Hepatocyte (in vitro differentiated cells): Measurements from ENCODE around the gene RAPGEF5. TPM values are rescaled to one million over a fixed set of nuclear protein-coding genes. Genes with fewer than 3 reads are reported as not detected.

Source experiments
- DNase-seq: peaks from one replicate; pipeline ENCODE4 v3.0.0-alpha.2; 2016; ENCODE audit warnings: low spot score
- H2AFZ ChIP-seq: fragments of 200-600 bp; sonication (generic); 2 replicates; pipeline ENCODE4 v1.6.0; 2016; ENCODE audit warnings: antibody characterized with exemption, mild to moderate bottlenecking
- H3K27ac ChIP-seq: fragments of 200-600 bp; sonication (generic); 2 replicates; pipeline ENCODE4 v1.5.1; 2016; ENCODE audit warnings: mild to moderate bottlenecking
- H3K27me3 ChIP-seq: fragments of 200-600 bp; sonication (generic); 2 replicates; pipeline ENCODE4 v1.6.1; 2016
- H3K36me3 ChIP-seq: fragments of 200-600 bp; sonication (generic); replicated peaks from 2 replicates; pipeline ENCODE4 v1.5.1; 2016; ENCODE audit warnings: low read depth; ENCODE audit not compliant: insufficient read depth
- H3K4me1 ChIP-seq: fragments of 200-600 bp; sonication (generic); 2 replicates; pipeline ENCODE4 v1.5.1; 2016; ENCODE audit warnings: mild to moderate bottlenecking, moderate library complexity; ENCODE audit not compliant: insufficient read depth
- H3K4me2 ChIP-seq: fragments of 200-600 bp; sonication (generic); 2 replicates; pipeline ENCODE4 v1.6.0; 2016
- H3K4me3 ChIP-seq: fragments of 200-600 bp; sonication (generic); 2 replicates; pipeline ENCODE4 v1.5.1; 2016; ENCODE audit warnings: mild to moderate bottlenecking
- H3K79me2 ChIP-seq: fragments of 200-600 bp; sonication (generic); 2 replicates; pipeline ENCODE4 v1.6.0; 2017; ENCODE audit warnings: mild to moderate bottlenecking
- H3K9me2 ChIP-seq: fragments of 200-600 bp; sonication (generic); replicated peaks from 2 replicates; pipeline ENCODE4 v1.6.0; 2017; ENCODE audit warnings: mild to moderate bottlenecking; ENCODE audit not compliant: insufficient read depth
- H3K9me3 ChIP-seq: fragments of 200-600 bp; sonication (generic); 2 replicates; pipeline ENCODE4 v1.5.1; 2016; ENCODE audit warnings: low read depth, mild to moderate bottlenecking
- H4K20me1 ChIP-seq: fragments of 200-600 bp; sonication (generic); 2 replicates; pipeline ENCODE4 v1.6.0; 2016; ENCODE audit warnings: mild to moderate bottlenecking; ENCODE audit not compliant: insufficient read depth, poor library complexity, severe bottlenecking
- CTCF ChIP-seq: fragments of 200-600 bp; sonication (generic); IDR thresholded peaks from 2 replicates; pipeline ENCODE4 v1.5.1; 2016; ENCODE audit warnings: antibody characterized with exemption, mild to moderate bottlenecking; ENCODE audit not compliant: poor library complexity
- EZH2 ChIP-seq: fragments of 200-600 bp; sonication (generic); IDR thresholded peaks from 2 replicates; pipeline ENCODE4 v1.6.1; 2016; ENCODE audit warnings: antibody characterized with exemption, mild to moderate bottlenecking, borderline replicate concordance
- EZH2phosphoT487 ChIP-seq: fragments of 200-600 bp; sonication (generic); IDR thresholded peaks from one replicate; pipeline ENCODE4 v1.6.1; 2018; ENCODE audit warnings: antibody characterized with exemption, mild to moderate bottlenecking, low read depth, moderate library complexity; ENCODE audit not compliant: unreplicated experiment, severe bottlenecking
- WGBS: methylation state at CpG from one replicate; pipeline ENCODE4 v1.1.6; 2016; ENCODE audit warnings: low lambda C conversion rate; ENCODE audit errors: missing lambda C conversion rate; 5-methylcytosine and 5-hydroxymethylcytosine counted together
- polyA plus RNA-seq: library from polyadenylated mRNA; unstranded; fragments of >200 nt; fragmentation: Nextera tagmentation; extraction: Ambion mirVana; gene quantifications from 2 replicates; pipeline ENCODE4 v1.2.1, GENCODE V29; 2016
- total RNA-seq: library from RNA; depleted of rRNA; stranded (reverse); fragments of >200 nt; gene quantifications from 2 replicates; pipeline ENCODE4 v1.2.3, GENCODE V29; 2014

RAPGEF5 gene
- total and polyA plus RNA-seq, 2 experiments from 2014 or later, result 5.2 to 14.5 TPM

DNA sequence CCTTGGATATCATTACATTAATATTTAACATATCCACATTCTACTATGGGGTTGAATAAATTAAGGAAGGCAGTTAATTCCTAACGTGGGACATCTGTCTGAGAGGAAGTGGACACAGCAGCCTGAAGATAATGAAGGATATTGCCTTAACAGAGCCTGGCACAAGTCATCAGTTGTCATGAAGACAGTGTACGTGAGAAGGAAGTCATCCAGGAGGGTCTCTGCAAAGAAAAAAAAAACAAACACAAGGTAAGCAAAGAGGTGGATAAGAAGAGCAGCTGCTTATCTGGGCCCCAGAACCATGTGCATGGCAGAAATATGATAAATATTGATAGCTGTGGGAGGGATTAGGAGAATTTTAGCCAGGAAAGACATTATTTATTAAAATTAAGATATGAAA, 190.0 kb downstream of the RAPGEF5 start:
- H3K27me3 ChIP-seq, result no peaks in the 10 kb centered on the region

DNA sequence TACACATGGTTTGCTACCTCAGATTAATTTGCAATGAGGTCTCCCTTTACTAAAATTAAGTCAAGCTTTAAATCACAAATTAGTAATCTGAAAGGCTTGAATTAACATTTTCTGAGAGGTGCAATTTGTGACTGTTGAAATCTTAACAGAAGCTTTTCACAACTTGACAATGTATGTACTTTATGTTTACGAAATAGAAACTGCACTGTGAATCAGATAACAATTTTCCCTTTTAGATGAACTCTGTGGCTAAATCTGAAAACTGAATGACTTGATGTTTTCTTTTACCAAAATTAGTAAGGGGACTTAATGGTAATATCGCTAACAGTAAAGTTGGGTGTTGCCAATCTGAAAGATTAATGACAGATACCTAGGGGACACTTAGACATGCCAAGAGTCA, 197.6 kb downstream of the RAPGEF5 start:
- Histone ChIP-seq H3K4me1 (no peaks in the 10 kb centered on the region), H3K36me3 (no peaks in the 10 kb centered on the region), H3K9me3 (no peaks in the 10 kb centered on the region), H3K27ac (no peak overlapping the region), H3K4me2 (no peak overlapping the region), H3K4me3 (no peak overlapping the region), H3K9me2 (no peaks in the 10 kb centered on the region), H4K20me1 (no peaks in the 10 kb centered on the region), H2AFZ (no peak overlapping the region), H3K27me3 (no peaks in the 10 kb centered on the region), H3K79me2 (no peaks in the 10 kb centered on the region)
- WGBS, result 47% methylated on average over 2 of the region's 2 CpGs
- TF ChIP-seq EZH2phosphoT487 (no peak), CTCF (no peak), EZH2 (no peak)
- no peak for DNase-seq

More for the DNA sequence above, 190.0 kb downstream of the RAPGEF5 start:
- H4K20me1 ChIP-seq, result no peaks in the 10 kb centered on the region
- H3K9me2 ChIP-seq, result no peaks in the 10 kb centered on the region
- H3K27ac ChIP-seq, result no peak overlapping the region
- H2AFZ ChIP-seq, result no peak overlapping the region
- H3K4me2 ChIP-seq, result no peak overlapping the region
- no peaks in the 10 kb centered on the region for H3K36me3 ChIP-seq
- no peak overlapping the region for H3K4me3 ChIP-seq
- no peaks in the 10 kb centered on the region for H3K4me1 ChIP-seq
- no peak for DNase-seq
- WGBS, result 54% methylated on average over 2 of the region's 2 CpGs
- TF ChIP-seq EZH2 (no peak), EZH2phosphoT487 (no peak)
- no peaks in the 10 kb centered on the region for H3K9me3 ChIP-seq
- no peaks in the 10 kb centered on the region for H3K79me2 ChIP-seq

DNA sequence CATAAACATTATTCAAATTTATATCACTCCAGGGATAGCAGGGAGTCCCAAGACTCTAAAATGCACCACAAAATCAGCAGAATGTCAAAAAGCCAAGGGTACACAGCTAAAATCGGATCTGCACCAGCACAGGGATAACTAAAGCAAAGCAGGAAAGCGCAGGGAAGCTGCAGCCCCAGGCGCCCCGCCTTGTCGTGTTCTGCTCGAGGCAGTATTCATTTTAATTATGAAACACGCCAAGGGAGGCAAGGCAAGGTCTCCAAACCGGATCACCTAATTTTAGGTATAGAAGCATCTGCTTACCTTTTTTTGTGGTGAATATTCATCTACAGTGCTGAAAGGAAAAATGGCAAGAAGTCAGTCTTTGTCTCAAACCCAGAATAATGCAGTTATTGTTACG, 199.4 kb downstream of the RAPGEF5 start:
- no peaks in the 10 kb centered on the region for H4K20me1 ChIP-seq
- no peak overlapping the region for H3K4me2 ChIP-seq
- no peaks in the 10 kb centered on the region for H3K9me3 ChIP-seq
- no peak for DNase-seq
- H2AFZ ChIP-seq, result no peak overlapping the region
- no peak overlapping the region for H3K4me3 ChIP-seq
- no peak overlapping the region for H3K27ac ChIP-seq
- H3K27me3 ChIP-seq, result no peaks in the 10 kb centered on the region
- no peak for TF ChIP-seq EZH2
- no peak for TF ChIP-seq EZH2phosphoT487
- TF ChIP-seq CTCF, result no peak
- no peaks in the 10 kb centered on the region for H3K9me2 ChIP-seq
- 94% methylated on average over 9 of the region's 9 CpGs for WGBS
- H3K36me3 ChIP-seq, result no peaks in the 10 kb centered on the region
- no peaks in the 10 kb centered on the region for H3K4me1 ChIP-seq
- no peaks in the 10 kb centered on the region for H3K79me2 ChIP-seq

DNA sequence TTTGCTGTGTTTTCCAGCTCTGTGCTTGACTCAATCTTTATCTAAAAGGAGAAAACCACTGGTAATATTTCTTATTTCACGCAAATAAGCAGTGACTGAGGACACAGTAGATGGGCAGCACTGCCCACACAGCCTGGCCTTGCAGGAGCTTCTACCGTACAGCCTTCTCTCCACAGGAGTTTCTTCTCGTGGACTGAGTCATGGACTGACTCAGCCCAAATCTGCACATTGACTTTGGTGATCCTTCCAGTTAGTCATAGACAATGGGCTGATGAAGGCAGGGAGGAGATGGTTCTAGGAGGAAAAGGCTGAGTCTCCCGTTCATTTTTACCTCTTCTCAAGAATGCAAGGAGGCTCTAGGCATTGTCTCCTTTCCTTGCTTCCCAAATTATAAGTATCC, 200.7 kb downstream of the RAPGEF5 start:
- no peaks in the 10 kb centered on the region for H3K79me2 ChIP-seq
- H3K4me3 ChIP-seq, result no peak overlapping the region
- H3K27ac ChIP-seq, result no peak overlapping the region
- H3K9me2 ChIP-seq, result no peaks in the 10 kb centered on the region
- H4K20me1 ChIP-seq, result no peaks in the 10 kb centered on the region
- H3K4me1 ChIP-seq, result no peaks in the 10 kb centered on the region
- H2AFZ ChIP-seq, result no peak overlapping the region
- TF ChIP-seq EZH2, result no peak
- no peak for TF ChIP-seq CTCF
- no peak for TF ChIP-seq EZH2phosphoT487
- H3K27me3 ChIP-seq, result no peaks in the 10 kb centered on the region
- DNase-seq, result no peak
- H3K36me3 ChIP-seq, result no peaks in the 10 kb centered on the region
- no peak overlapping the region for H3K4me2 ChIP-seq
- H3K9me3 ChIP-seq, result no peaks in the 10 kb centered on the region
- 90% methylated on average over 4 of the region's 4 CpGs for WGBS
